Trophoblast cell (in vitro differentiated cells and primary cell): ENCODE measurements around the gene NEU3. TPM values are rescaled to one million over a fixed set of nuclear protein-coding genes. Genes with fewer than 3 reads are reported as not detected.

ENCODE experiments used
- DNase-seq, 2 donors: peaks; one replicate each; pipeline ENCODE4 v3.0.0-alpha.2; 2016
- H2AFZ ChIP-seq: 2 replicates; pipeline ENCODE4 v1.6.1; 2013; ENCODE audit warnings: low read length, moderate library complexity, mild to moderate bottlenecking; ENCODE audit not compliant: insufficient read depth, poor library complexity
- H2AK5ac ChIP-seq: 2 replicates; pipeline ENCODE4 v1.6.1; 2013; ENCODE audit warnings: mild to moderate bottlenecking, low read length
- H2BK120ac ChIP-seq: 2 replicates; pipeline ENCODE4 v1.6.1; 2013; ENCODE audit warnings: low read length, mild to moderate bottlenecking, moderate library complexity; ENCODE audit not compliant: insufficient read depth, poor library complexity
- H2BK12ac ChIP-seq: 2 replicates; pipeline ENCODE4 v1.6.1; 2013; ENCODE audit warnings: mild to moderate bottlenecking, low read length, moderate library complexity
- H2BK5ac ChIP-seq: 2 replicates; pipeline ENCODE4 v1.6.1; 2013; ENCODE audit warnings: low read length, low read depth, moderate library complexity, mild to moderate bottlenecking; ENCODE audit not compliant: poor library complexity
- H3K14ac ChIP-seq: 2 replicates; pipeline ENCODE4 v1.6.1; 2013; ENCODE audit warnings: mild to moderate bottlenecking, low read length
- H3K18ac ChIP-seq: 2 replicates; pipeline ENCODE4 v1.6.1; 2013; ENCODE audit warnings: mild to moderate bottlenecking, low read length
- H3K23ac ChIP-seq: 2 replicates; pipeline ENCODE4 v1.6.1; 2013; ENCODE audit warnings: low read length
- H3K27ac ChIP-seq: 2 replicates; pipeline ENCODE4 v1.5.1; 2013; ENCODE audit warnings: low read depth, mild to moderate bottlenecking, inconsistent platforms, low read length, moderate library complexity
- H3K27me3 ChIP-seq: 2 replicates; pipeline ENCODE4 v1.6.1; 2013; ENCODE audit warnings: inconsistent platforms, mild to moderate bottlenecking, low read length, moderate library complexity; ENCODE audit not compliant: insufficient read depth
- H3K36me3 ChIP-seq, 2 experiments: 1 replicate in 1 of 2; 2 replicates in 1 of 2; pipeline ENCODE4 v1.6.1; 2013; ENCODE audit warnings: low read length in 2 of 2, mild to moderate bottlenecking in 2 of 2, moderate library complexity in 1 of 2; ENCODE audit not compliant: insufficient read depth in 2 of 2, control insufficient read depth in 1 of 2
- H3K4ac ChIP-seq: 2 replicates; pipeline ENCODE4 v1.6.1; 2013; ENCODE audit warnings: low read depth, mild to moderate bottlenecking, low read length, moderate library complexity
- H3K4me1 ChIP-seq, 2 experiments: 1 replicate in 1 of 2; 2 replicates in 1 of 2; pipeline ENCODE4 v1.6.1; 2013; ENCODE audit warnings: low read length in 2 of 2, mild to moderate bottlenecking in 2 of 2, moderate library complexity in 1 of 2; ENCODE audit not compliant: insufficient read depth in 2 of 2, control insufficient read depth in 1 of 2
- H3K4me2 ChIP-seq: 2 replicates; pipeline ENCODE4 v1.6.1; 2013; ENCODE audit warnings: inconsistent platforms, mild to moderate bottlenecking, low read length, moderate library complexity
- H3K4me3 ChIP-seq: 2 replicates; pipeline ENCODE4 v1.5.1; 2013; ENCODE audit warnings: mild to moderate bottlenecking, low read depth, low read length, inconsistent platforms
- H3K79me1 ChIP-seq: one replicate; pipeline ENCODE4 v1.6.1; 2013; ENCODE audit warnings: low read length
- H3K79me2 ChIP-seq: 2 replicates; pipeline ENCODE4 v1.6.1; 2013; ENCODE audit warnings: low read length, mild to moderate bottlenecking; ENCODE audit not compliant: control insufficient read depth, insufficient read depth, poor library complexity
- H3K9ac ChIP-seq: 2 replicates; pipeline ENCODE4 v1.6.1; 2013; ENCODE audit warnings: mild to moderate bottlenecking, low read length
- H3K9me3 ChIP-seq: 2 replicates; pipeline ENCODE4 v1.6.1; 2013; ENCODE audit warnings: low read depth, mild to moderate bottlenecking, control low read depth, inconsistent platforms, low read length; ENCODE audit not compliant: insufficient read depth
- H4K12ac ChIP-seq: 2 replicates; pipeline ENCODE4 v1.6.1; 2013; ENCODE audit warnings: low read depth, mild to moderate bottlenecking, low read length, moderate library complexity
- H4K8ac ChIP-seq: 2 replicates; pipeline ENCODE4 v1.6.1; 2013; ENCODE audit warnings: low read depth, mild to moderate bottlenecking, low read length, moderate library complexity
- H4K91ac ChIP-seq: one replicate; pipeline ENCODE4 v1.6.1; 2013; ENCODE audit warnings: low read depth, mild to moderate bottlenecking, low read length, moderate library complexity
- WGBS: extraction: QIAGEN DNeasy Blood & Tissue Kit; methylation state at CpG from one replicate; pipeline ENCODE4 v1.1.7; 2013; ENCODE audit warnings: missing lambda C conversion rate; ENCODE audit not compliant: insufficient read length, insufficient coverage; ENCODE audit errors: extremely low coverage; 5-methylcytosine and 5-hydroxymethylcytosine counted together
- polyA plus RNA-seq: library from polyadenylated mRNA; stranded (reverse); fragments of 200-250 nt; gene quantifications from 2 replicates; pipeline ENCODE4 v1.2.3, GENCODE V29; 2013

The NEU3 gene
- 6.7 and 7.2 TPM in 2 replicates for polyA plus RNA-seq

DNA sequence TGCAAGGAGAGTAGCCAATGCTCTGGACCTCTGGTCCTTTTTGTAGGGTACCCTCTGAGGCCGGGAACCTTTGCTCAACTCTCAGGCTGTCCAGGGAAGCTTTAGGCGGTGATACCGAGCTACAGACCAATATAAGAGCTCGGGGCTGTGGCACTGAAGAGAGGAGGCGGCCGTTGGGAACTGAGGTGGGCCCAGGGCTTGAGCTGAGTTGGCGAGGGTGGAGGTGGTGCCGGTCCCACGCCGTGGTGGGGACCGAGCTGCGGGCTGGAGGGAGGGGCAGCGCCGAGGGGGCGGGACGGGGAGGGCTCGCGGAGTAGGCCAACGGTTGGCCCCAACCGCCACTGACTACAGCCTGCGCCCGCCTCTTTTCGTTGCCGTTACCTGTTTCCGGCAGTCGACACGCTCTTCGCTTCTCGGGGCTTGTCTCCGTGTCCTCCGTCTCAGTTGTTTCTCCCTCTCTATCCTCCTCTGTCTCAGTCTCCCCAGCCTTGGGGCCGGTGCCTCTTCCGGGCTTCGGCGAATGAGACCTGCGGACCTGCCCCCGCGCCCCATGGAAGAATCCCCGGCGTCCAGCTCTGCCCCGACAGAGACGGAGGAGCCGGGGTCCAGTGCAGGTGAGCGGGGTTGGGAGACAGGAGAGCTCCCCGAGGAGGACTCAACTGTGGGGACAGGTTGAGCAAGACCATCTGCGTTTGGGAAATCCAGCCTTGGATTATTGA is at the start of gene NEU3:
Gene NEU3, plus strand, starts transcription at position 393 of the 719 bp plus-strand sequence. Its CDS starts 128 bp downstream, at position 521.
- no peak within 1 kb of the TSS for H3K23ac ChIP-seq
- no peak within 1 kb of the TSS for H2BK5ac ChIP-seq
- peaks cover 0 to 4% of the 10 kb centered on the region in 2 experiments for H3K4me1 ChIP-seq
- H3K36me3 ChIP-seq, result no peaks in the 10 kb centered on the region
- no CpG with 5 or more reads among the region's 46 CpGs for WGBS
- peak within 1 kb of the TSS; percentile 4 for H3K27ac ChIP-seq
- H3K27me3 ChIP-seq, result no peaks in the 10 kb centered on the region
- peak within 1 kb of the TSS; percentile 3 for H4K12ac ChIP-seq
- peaks cover 2% of the 10 kb centered on the region for H3K79me2 ChIP-seq
- peak within 1 kb of the TSS; percentile 1 for H3K18ac ChIP-seq
- H3K9me3 ChIP-seq, result no peaks in the 10 kb centered on the region
- peak within 1 kb of the TSS; percentile 81 for H4K8ac ChIP-seq
- H3K4me2 ChIP-seq, result peak within 1 kb of the TSS; percentile 92
- H3K9ac ChIP-seq, result peak within 1 kb of the TSS; percentile 38
- H2BK12ac ChIP-seq, result no peak within 1 kb of the TSS
- no peak within 1 kb of the TSS for H2AK5ac ChIP-seq
- H3K4me3 ChIP-seq, result peak within 1 kb of the TSS; percentile 75
- H3K79me1 ChIP-seq, result peaks cover 3% of the 10 kb centered on the region
- peak within 1 kb of the TSS; percentile 26 for H4K91ac ChIP-seq
- peak within 1 kb of the TSS; percentile 57 for H2AFZ ChIP-seq
- H3K14ac ChIP-seq, result peak within 1 kb of the TSS; percentile 63
- H2BK120ac ChIP-seq, result peak within 1 kb of the TSS; percentile 36
- peak; percentile 77 to 81 for DNase-seq
- H3K4ac ChIP-seq, result no peak within 1 kb of the TSS

GRCh38 chr11:74941492-74941891 is 47.2 kb upstream of the NEU3 start:
- Histone ChIP-seq H3K9me3 (no peaks in the 10 kb centered on the region), H3K4ac (no peak overlapping the region), H4K12ac (no peak overlapping the region), H3K18ac (no peak overlapping the region), H3K79me1 (no peaks in the 10 kb centered on the region), H3K36me3 (peaks cover 2 to 3% of the 10 kb centered on the region in 2 experiments), H4K91ac (no peak overlapping the region), H3K9ac (no peak overlapping the region), H3K23ac (no peak overlapping the region), H2BK5ac (no peak overlapping the region), H3K27ac (no peak overlapping the region), H3K4me3 (no peak overlapping the region), H2BK12ac (no peak overlapping the region), H2AFZ (no peak overlapping the region), H3K4me1 (no peaks in the 10 kb centered on the region), H3K4me2 (no peak overlapping the region), H2BK120ac (no peak overlapping the region), H3K14ac (no peak overlapping the region), H2AK5ac (no peak overlapping the region), H4K8ac (no peak overlapping the region), H3K27me3 (no peaks in the 10 kb centered on the region), H3K79me2 (no peaks in the 10 kb centered on the region)
- DNase-seq, result no peak

GRCh38 chr11:74942073-74942759 is 46.5 kb upstream of the NEU3 start:
- H4K8ac ChIP-seq, result no peak overlapping the region
- no peaks in the 10 kb centered on the region for H3K9me3 ChIP-seq
- H2BK120ac ChIP-seq, result no peak overlapping the region
- no peak for DNase-seq
- H4K12ac ChIP-seq, result no peak overlapping the region
- no peak overlapping the region for H2BK12ac ChIP-seq
- no peak overlapping the region for H3K9ac ChIP-seq
- H3K27me3 ChIP-seq, result no peaks in the 10 kb centered on the region
- no peak overlapping the region for H3K4ac ChIP-seq
- no peak overlapping the region for H3K14ac ChIP-seq
- no peak overlapping the region for H2AK5ac ChIP-seq
- no peaks in the 10 kb centered on the region for H3K4me1 ChIP-seq
- H3K18ac ChIP-seq, result no peak overlapping the region
- H2AFZ ChIP-seq, result no peak overlapping the region
- no peak overlapping the region for H3K4me3 ChIP-seq
- no peak overlapping the region for H2BK5ac ChIP-seq
- no peak overlapping the region for H3K27ac ChIP-seq
- H4K91ac ChIP-seq, result no peak overlapping the region
- no peak overlapping the region for H3K23ac ChIP-seq
- H3K79me1 ChIP-seq, result no peaks in the 10 kb centered on the region
- no CpG with 5 or more reads among the region's 5 CpGs for WGBS
- H3K79me2 ChIP-seq, result no peaks in the 10 kb centered on the region
- H3K36me3 ChIP-seq, result no peaks in the 10 kb centered on the region
- no peak overlapping the region for H3K4me2 ChIP-seq

DNA sequence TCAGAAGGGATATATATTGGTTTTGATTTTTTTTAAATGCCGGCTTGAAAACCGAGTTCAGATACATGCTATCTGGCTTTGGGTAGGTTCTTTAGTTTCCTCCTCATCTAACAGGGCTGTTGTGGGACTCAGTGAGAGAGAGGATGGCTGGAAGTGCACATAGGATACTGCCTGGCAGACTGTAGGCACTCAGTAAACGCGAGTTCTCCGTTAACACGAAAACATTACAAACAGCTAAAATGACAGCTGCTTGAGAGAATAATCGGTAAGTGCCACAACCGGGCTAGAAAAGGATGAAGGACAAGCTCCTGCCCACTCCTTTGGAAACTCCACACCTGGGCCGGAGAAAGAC is 40.2 kb upstream of the NEU3 start:
- peak overlapping the region; percentile 67 for H3K9ac ChIP-seq
- peak overlapping the region; percentile 81 for H3K4me3 ChIP-seq
- peaks cover 15% of the 10 kb centered on the region for H3K79me2 ChIP-seq
- DNase-seq, result no peak
- peak overlapping the region; percentile 8 for H2BK5ac ChIP-seq
- no peak overlapping the region for H2BK12ac ChIP-seq
- H3K23ac ChIP-seq, result no peak overlapping the region
- no peak overlapping the region for H4K91ac ChIP-seq
- H3K4me1 ChIP-seq, result peaks cover 0 to 7% of the 10 kb centered on the region in 2 experiments
- H4K8ac ChIP-seq, result peak overlapping the region; percentile 92
- H3K9me3 ChIP-seq, result no peaks in the 10 kb centered on the region
- no peak overlapping the region for H3K4ac ChIP-seq
- no peak overlapping the region for H3K27ac ChIP-seq
- WGBS, result no CpG with 5 or more reads among the region's 9 CpGs
- peak overlapping the region; percentile 85 for H3K14ac ChIP-seq
- no peaks in the 10 kb centered on the region for H3K27me3 ChIP-seq
- H3K36me3 ChIP-seq, result no peaks in the 10 kb centered on the region
- peaks cover 10% of the 10 kb centered on the region for H3K79me1 ChIP-seq
- H3K4me2 ChIP-seq, result peak overlapping the region; percentile 67
- peak overlapping the region; percentile 91 for H2AFZ ChIP-seq
- H2BK120ac ChIP-seq, result peak overlapping the region; percentile 21
- H4K12ac ChIP-seq, result peak overlapping the region; percentile 76
- no peak overlapping the region for H2AK5ac ChIP-seq
- H3K18ac ChIP-seq, result peak overlapping the region; percentile 49
